Effector CD8-positive, alpha-beta T cell (primary cell): ENCODE measurements around the gene HIVEP3.

Experiments used
- DNase-seq: peaks from one replicate; lab custom pipeline; 2025; lab: John Stamatoyannopoulos, UW

HIVEP3 gene

GRCh38 chr1:41683681-41684500, 234.8 kb downstream of the HIVEP3 start:
- no peak for DNase-seq

- DNase-seq: no peak
Measured at GRCh38 chr1:41682845-41683625, 235.7 kb downstream of the HIVEP3 start.

DNA sequence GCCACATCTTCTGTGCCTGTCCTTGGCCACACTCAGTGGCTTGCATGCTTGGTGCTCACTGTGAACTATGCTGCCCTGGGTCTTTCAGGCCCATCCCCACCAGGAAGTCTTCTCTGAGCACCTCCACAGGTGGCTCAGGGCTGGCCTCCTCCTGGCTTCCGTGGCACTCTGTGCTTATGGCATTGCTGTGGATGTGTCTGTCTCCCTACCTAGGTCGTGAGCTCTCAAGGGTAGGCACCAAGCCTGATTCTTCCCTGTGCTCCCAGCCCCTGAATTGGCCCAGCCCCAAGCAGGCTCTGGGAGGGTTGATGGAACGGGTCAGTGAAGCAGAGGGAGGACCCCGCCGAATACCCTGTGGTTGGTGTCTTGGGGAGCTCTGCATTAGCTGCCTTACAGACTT, 236.6 kb downstream of the HIVEP3 start:
- DNase-seq: no peak

DNA sequence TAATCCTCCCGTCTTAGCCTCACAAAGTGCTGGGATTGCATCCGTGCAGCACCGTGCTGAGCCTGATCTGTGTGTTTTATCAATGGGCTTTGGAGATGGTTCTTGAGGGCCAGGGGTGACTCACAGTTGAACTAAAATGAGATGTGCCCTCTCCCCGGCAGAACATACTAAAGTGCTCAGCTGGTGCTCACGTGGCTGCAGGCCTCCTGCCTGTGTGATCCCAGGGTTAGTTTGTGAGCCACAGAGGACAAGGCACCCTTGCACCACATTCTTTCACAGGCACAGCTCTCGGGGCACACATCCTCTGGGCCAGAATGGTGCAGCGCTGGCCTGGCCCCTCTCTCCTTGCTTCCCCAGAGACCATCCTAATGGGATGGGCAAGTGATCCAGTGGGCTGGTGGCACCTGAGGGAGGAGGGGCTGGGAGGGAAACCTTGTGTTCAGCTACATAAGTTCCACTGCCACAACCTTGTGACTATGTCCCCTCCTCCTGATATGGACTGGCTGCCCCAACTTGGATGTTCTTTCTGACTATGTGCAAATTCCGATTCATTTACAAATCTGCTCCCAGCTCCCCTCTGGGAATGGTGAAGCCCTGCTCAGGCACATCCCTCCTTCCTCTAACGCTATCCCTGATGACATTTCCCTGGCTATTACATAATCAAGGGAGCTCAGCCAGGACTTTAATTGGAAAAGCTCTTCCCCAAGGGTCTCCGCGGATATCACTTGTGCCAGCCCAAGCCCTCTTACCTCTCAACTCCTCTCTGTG, 237.2 kb downstream of the HIVEP3 start:
- DNase-seq: no peak

- DNase-seq: no peak
Measured at GRCh38 chr1:41679994-41680393, 238.7 kb downstream of the HIVEP3 start.

DNA sequence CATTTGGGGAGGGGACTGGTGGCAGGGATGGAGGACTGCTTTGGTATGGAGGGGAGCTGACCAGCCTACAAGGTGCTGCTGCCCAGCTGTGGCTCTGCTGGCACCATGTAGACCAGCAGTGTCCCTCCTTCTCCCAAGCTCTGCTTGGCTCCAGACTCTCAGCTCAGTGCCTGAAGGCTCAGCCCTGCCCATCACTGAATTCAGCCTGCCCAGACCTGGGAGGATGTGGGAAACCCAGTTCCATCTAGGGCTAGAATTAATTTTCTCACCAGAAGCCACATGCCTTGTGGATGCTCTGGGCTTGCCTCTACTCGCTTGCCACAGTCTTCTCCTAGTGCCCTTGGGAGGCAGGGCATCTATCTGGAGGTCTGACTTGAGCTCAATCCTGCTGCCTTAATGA, 239.2 kb downstream of the HIVEP3 start:
- no peak for DNase-seq

DNA sequence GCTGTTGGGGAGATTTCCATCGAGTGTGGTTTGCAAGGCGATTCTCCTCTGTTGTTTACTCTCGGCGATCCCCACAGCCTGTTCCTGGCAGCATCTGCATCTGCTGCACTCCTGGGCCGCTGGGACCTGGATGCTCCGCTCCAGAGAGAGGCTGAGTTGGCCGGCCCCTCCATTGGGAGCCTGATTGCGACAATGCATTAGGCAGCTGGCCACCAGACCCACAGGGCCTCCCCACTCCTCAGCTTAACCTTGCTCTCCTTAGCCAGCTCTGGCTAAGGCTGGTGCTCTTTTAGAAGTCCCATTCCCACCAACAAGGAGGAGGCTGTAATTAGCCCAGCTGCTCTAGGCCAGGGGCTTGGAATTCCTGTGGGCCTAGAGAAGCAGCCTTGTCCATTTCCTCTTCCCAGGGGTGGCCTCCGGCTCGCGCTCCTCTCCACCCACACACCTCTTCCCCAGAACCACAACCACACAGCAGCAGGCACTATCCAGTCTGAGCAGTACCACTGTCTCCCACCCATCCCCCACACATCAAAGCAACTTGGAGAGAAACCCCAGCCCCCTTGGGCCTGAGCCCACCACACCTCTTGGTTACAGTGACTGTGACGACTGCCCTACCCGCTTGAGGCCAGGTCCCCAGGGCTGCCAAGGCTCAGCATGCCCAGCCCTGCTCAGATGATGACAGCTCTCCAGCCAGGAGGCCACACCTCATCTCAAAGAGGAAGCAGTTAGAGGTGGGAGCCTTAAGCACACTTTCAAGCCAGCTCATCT, 240.4 kb downstream of the HIVEP3 start:
- DNase-seq: no peak

- no peak for DNase-seq
Measured at GRCh38 chr1:41677620-41678019, 241.1 kb downstream of the HIVEP3 start.

DNA sequence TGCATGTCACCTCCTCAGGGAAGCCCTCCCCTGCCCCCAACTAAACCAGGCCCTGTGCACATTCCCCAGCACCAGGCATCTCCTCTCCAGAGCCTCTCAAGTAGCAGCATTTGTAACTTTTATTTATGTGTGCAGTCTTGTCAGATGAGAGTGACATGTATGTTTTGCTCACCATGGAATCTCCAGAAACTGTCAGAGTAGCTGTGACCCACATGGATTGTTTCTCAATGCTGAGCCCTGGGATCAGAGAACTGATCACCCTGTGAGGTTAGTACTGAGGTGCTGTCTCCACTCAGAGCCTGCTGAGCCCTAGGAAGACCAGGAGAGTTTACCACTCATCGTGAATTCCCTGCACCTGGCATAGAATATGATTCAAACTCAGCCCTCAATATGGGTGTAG, 243.3 kb downstream of the HIVEP3 start:
- no peak for DNase-seq

DNA sequence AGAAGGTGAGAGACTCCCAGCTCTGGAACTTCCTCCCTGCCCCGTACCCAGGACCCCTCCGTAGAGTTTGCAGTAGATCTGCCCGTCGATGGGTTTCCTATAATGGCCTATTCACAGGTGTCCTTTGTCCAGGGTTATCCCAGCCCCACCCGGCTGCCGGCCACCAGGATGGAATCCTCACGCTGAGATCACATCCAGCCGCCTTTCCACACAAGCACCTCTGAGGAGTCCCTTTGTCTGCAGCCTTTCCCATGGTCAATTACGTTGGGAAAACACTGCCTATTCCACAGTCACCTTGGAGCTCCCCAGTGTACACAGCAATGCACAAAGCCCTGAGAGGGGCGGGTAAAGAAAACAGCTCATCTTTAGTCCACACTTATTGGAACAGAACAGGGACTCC, 244.2 kb downstream of the HIVEP3 start:
- no peak for DNase-seq

- DNase-seq: no peak
Measured at GRCh38 chr1:41673806-41674205, 244.9 kb downstream of the HIVEP3 start.

DNA sequence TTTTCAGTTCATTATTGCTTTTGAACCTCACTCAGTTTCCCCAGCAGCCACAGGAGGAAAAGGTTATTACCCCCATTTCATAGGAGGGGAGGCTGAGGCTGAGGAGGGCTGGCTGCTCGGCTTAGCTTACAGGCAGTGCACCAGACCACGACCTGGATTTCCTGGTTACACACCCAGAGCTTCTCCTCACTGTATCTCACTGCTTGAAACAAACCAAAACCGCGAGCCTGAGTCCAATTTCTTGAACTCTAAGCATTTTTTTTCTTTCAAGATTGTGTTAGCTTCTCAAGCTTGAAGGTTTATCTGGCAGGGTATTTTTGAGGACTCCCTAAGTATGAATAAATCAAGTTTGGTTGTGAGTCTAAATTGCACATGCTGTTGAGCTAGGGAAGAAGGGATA, 245.3 kb downstream of the HIVEP3 start:
- DNase-seq: no peak

DNA sequence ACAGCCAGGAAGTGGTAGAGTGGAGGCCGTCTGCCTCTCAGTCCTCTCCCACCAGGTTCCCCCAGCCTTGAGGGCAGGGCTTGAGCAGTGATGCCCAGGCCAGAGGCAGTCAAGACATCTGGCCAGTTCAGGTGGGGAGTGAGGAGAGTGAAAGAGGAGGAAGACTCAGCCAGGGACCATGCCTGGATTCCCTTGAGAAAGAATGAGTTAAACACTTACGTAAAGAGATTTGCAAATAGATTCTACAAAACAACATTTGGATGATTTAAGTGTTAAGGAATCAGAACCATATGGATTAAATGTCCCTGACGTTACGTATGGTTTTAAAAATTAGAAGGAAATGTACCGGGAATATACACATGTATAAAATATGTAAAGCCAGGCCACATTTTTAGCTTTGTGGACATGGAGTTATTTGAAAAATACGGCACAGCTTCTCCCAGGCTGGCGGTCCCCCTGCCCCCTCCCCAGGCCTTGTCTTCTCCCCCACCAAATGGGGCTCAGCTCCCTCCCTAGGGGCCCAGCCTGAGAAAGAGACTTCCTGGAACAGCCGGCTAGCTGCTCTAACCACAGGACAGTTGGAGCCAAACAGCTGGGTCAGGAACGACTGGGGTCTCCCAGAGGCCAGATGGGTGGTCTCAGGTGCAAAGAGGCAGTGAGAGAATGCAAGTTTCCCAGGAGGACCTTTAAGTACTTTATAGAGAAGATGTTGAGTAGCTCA, 245.9 kb downstream of the HIVEP3 start:
- DNase-seq: no peak

DNA sequence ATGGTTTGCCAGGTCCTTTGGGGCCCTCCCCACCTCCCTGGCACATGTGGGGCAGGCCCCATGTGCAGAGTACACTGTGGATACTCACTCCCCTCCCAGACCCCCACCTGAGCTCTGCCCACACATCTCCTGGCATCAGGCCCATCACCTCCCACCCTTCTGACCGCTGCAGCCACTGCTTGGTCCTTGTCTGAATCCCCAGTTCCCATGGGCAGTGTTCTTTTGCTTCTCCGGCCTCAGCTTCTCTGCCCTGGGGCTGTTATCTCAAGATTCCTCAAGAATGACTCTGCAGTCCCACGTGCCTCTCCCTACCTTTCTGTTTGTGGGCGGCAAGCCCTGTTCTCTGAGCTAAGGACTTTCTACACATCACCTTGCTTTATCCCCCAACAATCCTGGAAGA, 246.5 kb downstream of the HIVEP3 start:
- DNase-seq: no peak

DNA sequence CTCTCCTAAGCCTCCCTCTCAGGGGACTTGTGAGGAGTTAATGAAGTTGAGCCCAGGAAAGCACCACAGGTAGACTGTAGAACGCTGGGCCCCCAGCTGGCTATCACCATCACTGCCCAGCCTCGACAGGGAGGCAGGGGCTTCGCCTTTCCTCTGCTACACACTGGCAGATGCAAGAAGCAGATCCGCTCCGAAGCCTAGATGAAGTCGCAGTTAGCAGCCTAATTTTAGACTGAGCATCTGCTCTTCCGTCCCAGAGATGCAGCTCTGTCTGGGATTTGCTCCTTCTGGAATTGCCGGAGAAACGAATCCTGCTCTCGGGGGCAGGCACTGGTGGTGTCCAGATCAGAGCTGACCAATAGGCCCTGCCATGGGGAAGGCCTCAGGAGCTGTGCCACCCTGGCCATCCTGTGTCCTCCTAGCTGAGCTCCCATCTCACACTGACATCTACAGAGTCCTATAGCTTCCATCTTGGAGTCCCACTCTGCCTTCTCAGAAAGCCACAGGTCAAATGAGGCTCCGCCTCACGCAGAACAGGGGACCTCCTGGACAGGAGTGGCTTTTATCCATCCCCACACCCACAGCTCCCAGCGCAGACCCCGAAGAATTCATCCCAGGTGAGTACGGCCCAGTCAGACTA, 247.5 kb downstream of the HIVEP3 start:
- DNase-seq: no peak

DNA sequence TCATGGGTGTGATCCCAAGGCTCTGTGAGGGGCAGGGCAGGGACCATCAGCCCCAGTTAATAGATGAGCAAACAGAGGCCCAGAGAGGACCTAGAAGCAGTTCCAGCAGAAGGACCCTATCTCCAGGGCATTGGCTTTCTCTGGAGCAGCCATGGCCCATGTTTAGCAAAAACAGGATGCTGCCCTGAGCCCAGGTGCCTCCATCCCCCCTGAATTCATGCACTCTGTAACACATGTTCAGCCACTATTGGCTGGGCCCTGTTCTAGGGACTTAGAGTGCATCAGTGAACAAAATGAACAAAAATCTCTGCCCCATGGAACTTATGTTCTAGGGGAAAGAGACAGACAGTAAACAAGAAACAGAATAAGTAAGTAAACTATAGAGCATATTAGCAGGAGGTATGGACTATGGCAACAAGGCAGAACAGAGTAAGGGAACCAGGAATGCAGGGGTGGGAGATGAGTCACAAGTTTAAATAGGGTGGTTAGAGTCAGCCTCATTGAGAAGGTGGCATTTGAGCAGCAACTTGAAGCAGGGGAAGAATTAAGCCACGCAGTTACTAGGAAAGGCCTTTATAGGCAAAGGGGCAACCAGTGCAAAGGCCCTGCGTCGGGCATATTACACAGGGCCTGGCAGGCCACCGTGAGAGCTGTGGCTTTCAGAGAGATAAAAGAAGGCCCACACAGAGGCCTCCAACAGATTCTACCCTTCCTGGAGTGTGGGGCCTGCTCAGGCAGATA, 248.3 kb downstream of the HIVEP3 start:
- no peak for DNase-seq

DNA sequence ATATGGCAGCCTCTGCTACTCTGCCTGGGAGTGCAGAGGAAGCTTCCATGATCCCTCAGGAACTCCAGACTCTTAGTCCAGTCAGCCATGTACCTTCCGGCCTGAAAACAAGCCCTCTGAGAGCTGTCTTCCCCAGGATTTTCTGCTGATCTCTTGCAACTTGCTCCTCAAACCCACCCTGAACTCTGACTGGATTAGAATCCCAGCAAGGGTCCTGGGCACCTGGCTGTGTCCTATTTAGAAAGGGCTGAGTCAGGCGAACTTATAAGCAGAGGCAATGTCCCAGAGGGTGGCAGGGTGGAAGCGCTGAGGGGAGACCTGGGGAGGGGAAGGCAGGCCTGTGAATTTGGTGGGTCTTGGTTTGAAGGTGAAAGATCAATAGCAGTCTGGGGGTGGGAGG, 249.8 kb downstream of the HIVEP3 start:
- no peak for DNase-seq

- DNase-seq: no peak
Measured at GRCh38 chr1:41668054-41668660, 250.6 kb downstream of the HIVEP3 start.

GRCh38 chr1:41666981-41667631, 251.6 kb downstream of the HIVEP3 start:
- DNase-seq: peak; percentile 25
